Measurements from ENCODE around the gene SLC22A15. TPM values are rescaled to one million over a fixed set of nuclear protein-coding genes. Genes with fewer than 3 reads are reported as not detected.

The SLC22A15 gene
- total and polyA plus RNA-seq, 2 experiments from 2014 or later, result 2.7 to 3.8 TPM

DNA sequence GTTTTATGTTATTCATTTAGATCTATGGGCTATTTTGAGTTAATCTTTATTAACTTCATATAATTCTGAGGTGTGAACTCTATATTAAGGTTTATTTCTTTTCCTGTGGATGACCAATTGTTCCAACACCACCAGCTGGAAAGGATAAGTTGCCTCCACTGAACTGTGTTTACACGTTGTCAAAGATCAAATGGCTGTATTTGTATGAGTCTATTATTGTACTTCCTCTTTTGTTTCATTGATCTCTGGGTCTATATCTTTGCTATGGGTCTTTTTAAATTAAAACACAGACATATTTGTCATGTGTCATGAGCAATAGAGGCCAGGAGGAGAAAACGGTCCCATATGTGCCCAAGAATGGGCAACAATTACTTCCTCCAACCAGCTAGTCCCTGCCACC is 129.7 kb downstream of the SLC22A15 start:
- H3K27ac ChIP-seq (ENCODE audit: low read depth), result no peak overlapping the region
- no peaks in the 10 kb centered on the region for H3K36me3 ChIP-seq (ENCODE audit: insufficient read depth)
- no peak overlapping the region for H3K4me2 ChIP-seq
- TF ChIP-seq ZNF462 (CRISPR knock-in tag; IDR thresholded peaks at IDR 0.05) (no peak), ZNF331 (CRISPR knock-in tag; IDR thresholded peaks at IDR 0.05; ENCODE audit: low read depth) (no peak), ETS1 (IDR thresholded peaks at IDR 0.05) (no peak), POLR2AphosphoS5 (IDR thresholded peaks at IDR 0.05; ENCODE audit: low read depth) (no peak), CREB1 (CRISPR knock-in tag; IDR thresholded peaks at IDR 0.05; ENCODE audit: low read depth) (no peak), NANOG (IDR thresholded peaks at IDR 0.05; ENCODE audit: borderline replicate concordance) (no peak), JUNB (IDR thresholded peaks at IDR 0.05; ENCODE audit: unreplicated experiment) (no peak)
- no peak overlapping the region for H3K4me3 Mint-ChIP-seq
- no peaks in the 10 kb centered on the region for H3K9me3 Mint-ChIP-seq
- no peak overlapping the region for H2AFZ ChIP-seq
- H3K27me3 ChIP-seq (ENCODE audit: insufficient read depth), result no peaks in the 10 kb centered on the region
- H3K27me3 Mint-ChIP-seq (ENCODE audit: insufficient read depth, low read depth, poor library complexity), result no peaks in the 10 kb centered on the region
- no peaks in the 10 kb centered on the region for H4K20me1 ChIP-seq (replicated peaks; ENCODE audit: insufficient read depth)
- H3K4me1 Mint-ChIP-seq, result peaks cover under 1% of the 10 kb centered on the region; the same call in 1 of the 3 replicates
- no peaks in the 10 kb centered on the region for H3K4me1 ChIP-seq (ENCODE audit: insufficient read depth)
- H3K4me3 ChIP-seq, result no peak overlapping the region
- DNase-seq (ENCODE audit: low spot score), result no peak
- no peak for ATAC-seq
- 0 out of 2 replicates have a peak, but pooled peaks cover 3% of the 10 kb centered on the region for H3K9me2 ChIP-seq (ENCODE audit: insufficient read depth)
- no peaks in the 10 kb centered on the region for H3K79me2 ChIP-seq (replicated peaks; ENCODE audit: insufficient read depth)
- no peaks in the 10 kb centered on the region for H3K36me3 Mint-ChIP-seq (ENCODE audit: low read depth)
- no peak overlapping the region for H3K27ac Mint-ChIP-seq
- H3F3A ChIP-seq (replicated peaks; ENCODE audit: low read depth), result no peaks in the 10 kb centered on the region

All from GM23338 (cell line).